Fibroblast of lung (primary cell): ENCODE results near the gene EFNA5.

ENCODE experiments used
- EZH2 ChIP-seq: IDR thresholded peaks from 2 replicates; pipeline ENCODE4 v1.5.1; 2012; ENCODE audit warnings: low read length, control low read depth, mild to moderate bottlenecking; ENCODE audit errors: missing control alignments
- TF ChIP-seq, protein P1 (sequence below), 2 donors: IDR thresholded peaks in 1 of 2; conservative IDR thresholded peaks in 1 of 2; 1 replicate in 1 of 2; 2 replicates in 1 of 2; pipeline ENCODE4 v1.5.1; 2011 to 2012; ENCODE audit warnings: low read length in 2 of 2, control low read depth in 1 of 2, inconsistent platforms in 1 of 2, low read depth in 1 of 2, mild to moderate bottlenecking in 1 of 2

DNA sequence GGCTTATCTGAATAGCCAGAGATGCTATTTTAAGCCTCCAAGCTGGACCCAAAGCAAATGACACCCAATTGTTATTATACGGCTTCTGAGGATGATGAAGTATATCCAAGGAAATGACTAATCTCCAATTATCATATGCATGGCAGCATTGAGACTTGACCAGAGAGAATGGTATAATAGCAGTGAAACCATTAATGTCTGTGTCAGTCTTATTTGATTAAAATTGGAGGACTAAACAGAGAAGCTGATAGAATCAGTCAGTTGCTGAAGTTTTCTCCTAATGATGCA lies 200.5 kb downstream of the EFNA5 start:
- TF ChIP-seq, protein P1, sequence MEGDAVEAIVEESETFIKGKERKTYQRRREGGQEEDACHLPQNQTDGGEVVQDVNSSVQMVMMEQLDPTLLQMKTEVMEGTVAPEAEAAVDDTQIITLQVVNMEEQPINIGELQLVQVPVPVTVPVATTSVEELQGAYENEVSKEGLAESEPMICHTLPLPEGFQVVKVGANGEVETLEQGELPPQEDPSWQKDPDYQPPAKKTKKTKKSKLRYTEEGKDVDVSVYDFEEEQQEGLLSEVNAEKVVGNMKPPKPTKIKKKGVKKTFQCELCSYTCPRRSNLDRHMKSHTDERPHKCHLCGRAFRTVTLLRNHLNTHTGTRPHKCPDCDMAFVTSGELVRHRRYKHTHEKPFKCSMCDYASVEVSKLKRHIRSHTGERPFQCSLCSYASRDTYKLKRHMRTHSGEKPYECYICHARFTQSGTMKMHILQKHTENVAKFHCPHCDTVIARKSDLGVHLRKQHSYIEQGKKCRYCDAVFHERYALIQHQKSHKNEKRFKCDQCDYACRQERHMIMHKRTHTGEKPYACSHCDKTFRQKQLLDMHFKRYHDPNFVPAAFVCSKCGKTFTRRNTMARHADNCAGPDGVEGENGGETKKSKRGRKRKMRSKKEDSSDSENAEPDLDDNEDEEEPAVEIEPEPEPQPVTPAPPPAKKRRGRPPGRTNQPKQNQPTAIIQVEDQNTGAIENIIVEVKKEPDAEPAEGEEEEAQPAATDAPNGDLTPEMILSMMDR (conservative IDR thresholded peaks at IDR 0.05 in 1 of 2, IDR thresholded peaks at IDR 0.05 in 1 of 2; ENCODE audit: low read depth in 1 of 2, low read length in 2 of 2), result no peak
- no peak for TF ChIP-seq EZH2
